ENCODE results near the gene F12.

Gene F12

DNA sequence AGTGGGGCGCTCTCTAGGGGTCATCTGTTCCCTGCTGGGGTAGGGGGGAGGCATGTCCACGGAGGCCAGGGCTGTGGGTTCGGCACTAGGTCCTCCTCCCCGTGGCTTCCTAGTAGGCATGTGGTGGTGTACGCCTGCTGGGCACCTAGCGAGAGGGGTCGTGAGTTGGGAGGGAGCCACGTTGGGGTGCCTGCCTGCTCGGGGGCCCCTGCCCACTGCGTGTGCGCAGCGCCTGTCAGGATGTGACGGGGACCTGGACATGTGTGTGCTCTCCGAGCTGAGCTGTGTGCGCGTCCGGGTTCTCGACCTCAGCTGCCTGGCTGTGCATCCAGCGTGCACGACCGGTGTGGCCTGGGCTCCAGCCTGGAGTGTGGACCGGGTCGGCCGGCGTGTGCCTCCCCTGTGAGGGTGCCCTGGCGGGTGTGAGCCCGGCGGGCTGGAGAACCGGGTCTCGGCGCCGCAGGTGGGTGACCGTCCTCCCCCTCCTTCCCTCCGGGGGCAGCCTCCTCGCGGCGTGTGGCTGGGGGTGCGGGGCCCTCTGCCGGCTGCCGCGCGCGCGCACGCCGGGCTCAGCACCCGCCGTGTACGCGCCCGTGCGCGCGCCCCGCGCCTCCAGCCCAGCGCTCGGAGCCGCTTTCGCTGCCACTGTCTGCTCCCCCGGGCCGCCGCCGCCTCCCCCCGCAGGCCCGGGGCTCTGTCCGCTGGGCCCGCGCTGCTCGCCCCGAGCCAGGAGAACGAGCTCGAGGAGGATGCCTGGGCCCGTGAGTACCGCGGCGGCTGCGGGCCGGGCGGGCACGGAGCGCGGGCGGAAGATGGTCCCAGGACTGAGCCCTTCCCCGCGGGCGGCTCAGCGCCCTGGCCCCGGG is 37.1 kb upstream of the F12 start, which contains the start of gene PRR7:
Gene PRR7 (plus strand): TSS at position 615 of the 866 bp plus-strand sequence. CDS start 8,254 bp downstream, outside the sequence.
- DNase-seq, result peak; percentile 84

DNA sequence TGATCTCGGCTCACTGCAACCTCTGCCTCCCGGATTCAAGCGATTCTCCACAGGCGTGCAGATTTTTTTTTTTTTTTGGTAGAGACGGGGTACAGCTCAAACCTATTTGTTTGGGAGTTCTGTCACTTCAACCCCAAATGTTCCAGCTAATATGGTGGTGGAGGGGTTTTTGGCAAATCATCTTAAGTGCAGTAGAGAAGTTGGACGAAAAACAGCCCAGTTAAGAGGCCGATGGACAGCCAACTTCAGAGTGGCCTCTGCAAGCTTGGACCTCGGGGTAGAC is 36.5 kb upstream of the F12 start:
- no peak for DNase-seq

DNA sequence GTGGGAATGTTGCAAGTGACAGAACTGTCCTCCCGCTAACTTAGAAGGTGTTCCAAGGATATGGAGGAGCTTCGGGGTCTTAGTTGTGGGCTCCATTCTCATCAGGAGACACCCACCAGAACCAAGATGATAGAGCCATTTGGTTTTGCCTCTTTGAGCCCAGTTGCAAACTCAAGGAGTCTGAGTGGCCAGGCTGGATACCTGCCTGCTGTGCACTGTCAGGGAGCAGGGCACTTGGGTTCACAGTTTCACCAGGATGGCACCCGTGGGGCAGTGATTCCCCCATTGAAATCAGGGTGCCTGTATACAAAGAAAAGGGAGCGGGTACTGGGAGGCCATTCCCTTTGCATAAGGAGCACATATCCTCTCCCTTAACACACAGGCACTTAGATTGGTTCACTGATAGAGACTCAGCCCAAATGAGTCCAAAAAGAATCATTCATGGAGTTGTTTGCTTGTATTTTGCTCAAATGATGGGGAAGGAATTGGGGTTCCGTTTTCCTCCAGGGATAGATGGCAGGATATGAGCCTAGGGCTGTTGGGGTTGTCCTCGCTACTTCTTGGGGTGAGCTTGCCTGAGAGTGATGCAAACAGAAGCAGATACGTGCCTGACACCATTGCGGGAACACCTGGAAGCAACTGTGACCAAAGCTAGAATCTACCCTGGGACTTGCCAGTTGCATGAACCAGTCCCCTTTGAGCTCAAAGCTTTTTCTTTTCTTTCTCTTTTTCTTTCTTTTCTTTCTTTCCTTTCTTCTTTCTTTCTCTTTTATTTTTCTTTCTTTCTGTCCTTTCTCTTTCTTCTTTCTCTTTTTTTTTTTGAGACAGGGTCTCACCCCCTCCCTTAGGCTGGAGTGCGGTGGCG is 35.9 kb upstream of the F12 start:
- no peak for DNase-seq

DNA sequence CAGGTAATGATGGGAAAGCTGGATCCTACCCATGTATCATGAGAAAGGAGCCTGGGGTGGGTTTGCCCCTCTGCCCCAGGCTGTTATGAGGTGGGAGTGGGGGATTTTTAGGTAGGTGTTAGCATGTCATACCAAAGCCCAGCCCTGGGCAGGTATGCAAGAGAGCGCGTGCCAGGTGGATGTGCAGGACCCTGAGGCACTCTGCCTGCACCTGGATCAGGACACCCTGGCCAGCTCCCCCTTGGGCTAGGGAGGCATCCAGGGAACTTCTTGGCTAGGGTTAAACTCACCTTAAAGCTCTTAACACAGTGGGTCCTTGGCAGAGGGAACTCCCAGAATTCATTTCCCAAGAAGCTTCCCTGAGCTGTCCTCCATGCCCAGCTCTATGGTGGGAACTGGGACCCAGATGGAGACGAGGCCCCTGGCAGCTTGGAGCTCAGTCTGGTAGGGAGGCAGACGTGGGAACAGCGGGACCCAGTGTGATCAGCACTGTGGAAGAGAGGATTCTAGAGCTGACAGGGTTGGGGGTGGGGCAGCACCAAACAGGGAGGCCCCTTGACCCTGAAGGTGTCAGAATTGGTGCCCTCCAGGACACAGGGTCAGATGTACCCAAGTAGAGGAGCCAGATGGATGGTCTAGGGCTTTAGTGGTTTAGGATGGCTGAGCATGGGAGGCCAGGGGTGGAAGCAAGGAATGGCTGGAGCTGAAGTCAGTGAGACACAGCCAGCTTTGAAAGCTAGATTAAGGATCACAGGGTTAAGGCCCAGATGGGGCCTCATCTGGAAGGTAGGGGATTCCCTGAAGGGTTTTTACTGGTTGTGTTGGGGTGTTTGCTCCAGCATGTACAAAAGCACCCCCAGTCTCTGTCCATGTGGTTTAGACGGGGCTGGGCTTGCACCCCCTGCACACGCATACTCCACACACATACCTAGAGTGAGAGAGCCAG is 35.0 kb upstream of the F12 start:
- no peak for DNase-seq

DNA sequence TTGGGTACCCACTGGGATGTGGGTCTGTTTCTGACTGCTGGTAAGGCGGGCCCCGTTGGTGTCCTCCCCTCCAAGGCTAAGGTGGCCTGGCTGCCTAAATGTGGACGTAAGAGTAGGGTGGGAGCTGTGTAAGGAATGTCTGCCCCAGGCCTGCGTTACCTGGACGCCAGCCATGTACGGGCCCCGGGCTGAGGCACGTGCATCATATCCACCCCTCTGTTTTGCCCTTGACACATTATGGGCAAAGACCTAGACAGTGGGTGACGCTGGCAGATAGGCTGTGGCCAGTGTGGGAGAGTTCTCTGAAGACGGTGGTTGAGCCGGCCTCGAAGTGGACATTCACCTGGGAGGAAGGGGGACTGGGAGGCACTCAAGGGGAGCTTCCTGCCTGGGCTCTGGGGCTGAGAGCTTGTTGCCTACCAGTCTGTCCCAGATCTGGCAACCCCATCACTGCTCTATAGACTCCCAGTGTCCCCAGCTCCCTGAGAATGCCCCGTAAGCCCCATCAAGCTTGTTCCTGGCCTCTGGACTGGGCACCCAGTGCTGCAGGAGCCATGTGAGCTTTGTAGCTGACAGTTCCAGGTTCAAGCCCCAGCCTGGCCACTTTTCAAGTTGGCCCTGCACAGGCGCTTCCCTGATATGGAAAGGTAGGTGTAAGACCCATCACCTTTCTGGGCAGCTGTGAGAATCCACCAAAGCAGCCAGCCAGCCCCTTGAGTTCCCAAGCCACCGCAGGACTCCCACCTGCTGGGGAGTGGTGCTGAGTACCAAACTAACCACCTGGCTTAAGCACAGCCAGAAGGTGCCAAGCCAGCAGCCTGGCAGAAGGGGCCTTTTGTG is 34.0 kb upstream of the F12 start:
- no peak for DNase-seq

DNA sequence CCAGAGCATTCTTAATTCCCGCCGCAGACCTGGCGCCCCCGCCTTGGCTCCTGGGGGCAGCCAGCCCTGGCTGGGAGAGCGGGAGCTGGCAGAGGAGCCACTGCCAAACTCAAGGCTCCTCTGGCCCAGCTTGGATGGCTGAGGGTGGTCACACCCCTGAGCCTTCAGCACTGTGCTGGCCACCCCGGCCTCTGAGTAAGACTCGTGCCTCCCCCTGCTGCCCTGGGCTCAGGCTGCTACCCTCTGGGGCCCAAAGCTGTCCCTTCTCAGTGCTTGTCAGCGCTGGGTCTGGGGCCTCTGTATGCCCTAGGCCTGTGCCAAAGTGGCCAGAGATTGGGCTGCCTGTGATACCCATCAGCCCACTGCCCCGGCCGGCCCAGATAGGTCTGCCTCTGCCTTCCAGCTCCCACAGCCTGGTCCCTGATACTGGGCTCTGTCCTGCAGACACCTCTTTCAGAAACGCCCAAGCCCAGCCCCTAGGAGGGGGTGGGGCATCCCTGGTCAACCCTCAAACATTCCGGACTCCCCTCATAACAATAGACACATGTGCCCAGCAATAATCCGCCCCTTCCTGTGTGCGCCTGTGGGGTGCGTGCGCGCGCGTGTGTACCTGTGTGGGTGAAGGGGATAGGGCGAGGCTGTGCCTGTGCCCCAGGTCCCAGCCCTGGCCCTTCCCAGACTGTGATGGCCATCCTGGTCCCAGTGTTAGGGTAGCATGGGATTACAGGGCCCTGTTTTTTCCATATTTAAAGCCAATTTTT is 32.9 kb upstream of the F12 start:
- DNase-seq, result no peak

DNA sequence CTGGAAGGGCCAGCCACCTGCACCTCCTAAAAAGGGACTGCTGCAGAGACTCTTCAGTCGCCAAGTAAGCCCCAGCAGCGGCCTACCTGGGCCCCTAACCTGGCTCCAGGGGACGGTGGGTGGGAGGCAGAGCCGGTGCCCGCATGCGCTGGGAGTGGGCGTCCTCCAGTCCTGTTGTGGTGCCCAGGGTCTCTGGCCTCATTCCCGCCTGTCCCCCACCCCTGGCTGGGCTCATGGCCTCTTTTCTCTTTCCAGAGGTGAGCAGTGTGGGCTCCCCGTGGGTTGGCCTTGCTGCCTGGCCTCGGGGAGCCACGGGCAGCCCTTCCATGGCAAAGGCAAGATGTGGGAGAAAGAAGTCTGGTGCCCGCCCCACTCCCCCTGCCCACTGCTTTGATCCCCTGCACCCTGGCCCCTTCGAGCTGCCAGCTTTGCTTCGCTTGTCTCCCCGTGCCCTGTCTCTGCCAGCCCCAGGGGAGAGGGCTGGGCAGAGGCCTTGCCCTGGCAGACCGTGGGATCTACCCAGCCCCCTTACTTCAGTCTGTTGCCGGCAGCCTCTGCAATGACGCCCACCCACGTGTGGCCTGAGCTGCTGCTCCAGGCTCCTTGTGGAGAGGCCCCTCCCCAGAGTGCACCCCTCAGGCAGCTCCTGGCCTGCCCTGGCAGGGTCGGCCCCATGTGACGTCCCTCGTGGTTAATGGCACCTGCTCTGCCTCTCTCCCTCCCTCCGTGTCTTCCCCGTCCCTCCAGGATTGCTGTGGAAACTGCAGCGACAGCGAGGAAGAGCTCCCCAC is 31.8 kb upstream of the F12 start:
- no peak for DNase-seq

DNA sequence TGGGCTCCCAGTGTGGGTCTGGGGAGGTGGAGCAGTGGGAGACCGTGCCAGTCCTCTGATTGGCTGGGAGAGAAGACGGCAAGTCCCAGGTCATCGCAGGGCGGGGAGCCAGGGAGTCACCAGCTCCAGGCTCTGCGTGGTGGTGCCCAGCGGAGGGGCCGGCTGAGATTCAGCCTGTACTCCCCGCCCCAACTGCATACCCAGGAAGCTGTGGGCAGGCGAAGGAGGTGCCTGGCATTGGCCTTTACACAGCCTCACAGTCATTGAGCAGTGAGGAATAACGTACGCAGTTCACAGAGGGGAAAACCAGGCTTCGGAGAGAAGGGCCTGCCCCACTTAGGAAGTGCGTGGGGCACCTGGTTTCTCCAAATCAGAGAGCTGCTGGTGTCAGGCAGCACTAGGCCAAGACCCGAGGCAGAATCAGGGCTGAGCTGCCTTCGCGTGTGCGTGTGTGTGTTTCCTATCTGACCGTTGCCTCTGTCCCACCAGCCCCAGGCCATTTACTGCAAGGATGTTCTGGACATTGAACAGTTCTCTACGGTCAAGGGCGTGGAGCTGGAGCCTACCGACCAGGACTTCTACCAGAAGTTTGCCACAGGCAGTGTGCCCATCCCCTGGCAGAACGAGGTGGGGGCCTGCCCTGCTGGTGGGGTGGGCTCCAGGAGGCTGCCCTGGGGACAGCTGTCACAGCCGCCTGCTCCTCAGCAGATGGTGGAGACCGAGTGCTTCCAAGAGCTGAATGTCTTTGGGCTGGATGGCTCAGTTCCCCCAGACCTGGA is 31.0 kb upstream of the F12 start:
- no peak for DNase-seq

DNA sequence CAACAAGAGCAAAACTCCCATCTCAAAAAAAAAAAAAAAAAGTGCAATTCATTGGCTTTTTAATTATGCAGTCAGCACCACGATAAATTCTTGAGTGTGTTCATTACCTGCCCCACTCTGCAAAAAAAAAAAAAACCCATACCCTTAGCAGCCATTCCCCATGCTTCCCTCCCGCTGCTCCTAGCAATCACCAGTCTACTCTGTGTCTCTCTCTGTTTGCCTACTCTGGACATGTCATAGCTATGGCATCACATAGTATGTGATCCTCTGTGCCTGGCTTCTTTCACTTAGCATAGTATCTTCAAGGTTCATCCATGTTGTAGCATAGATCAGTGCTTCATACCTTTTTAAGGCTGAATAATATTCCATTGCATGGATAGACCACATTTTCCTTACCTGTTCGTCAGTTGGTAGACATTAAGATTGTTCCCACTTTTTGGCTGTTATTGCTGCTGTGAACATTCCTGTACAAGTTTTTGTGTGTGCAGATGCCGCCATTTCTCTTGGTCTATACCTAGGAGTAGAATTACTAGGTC is 30.2 kb upstream of the F12 start:
- DNase-seq, result no peak

DNA sequence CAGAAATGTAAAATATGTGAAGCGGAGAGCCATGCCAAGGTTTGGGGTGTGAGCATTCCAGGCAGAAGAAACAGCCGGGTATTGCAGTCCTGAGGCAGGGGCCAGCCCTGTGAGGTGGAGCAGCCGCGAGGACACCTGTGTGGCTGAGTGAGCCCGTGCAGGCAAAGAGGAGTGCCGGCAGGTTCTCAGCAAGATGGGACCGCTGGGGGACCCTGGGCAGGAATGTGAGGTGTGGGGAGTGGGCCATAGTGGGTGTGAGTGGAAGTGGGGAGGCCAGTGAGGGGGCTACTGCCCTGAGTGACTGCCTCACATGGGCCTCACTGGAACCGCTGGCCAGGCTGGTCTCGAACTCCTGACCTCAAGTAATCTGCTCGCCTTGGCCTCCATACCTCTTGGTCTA is 29.1 kb upstream of the F12 start:
- DNase-seq, result no peak

DNA sequence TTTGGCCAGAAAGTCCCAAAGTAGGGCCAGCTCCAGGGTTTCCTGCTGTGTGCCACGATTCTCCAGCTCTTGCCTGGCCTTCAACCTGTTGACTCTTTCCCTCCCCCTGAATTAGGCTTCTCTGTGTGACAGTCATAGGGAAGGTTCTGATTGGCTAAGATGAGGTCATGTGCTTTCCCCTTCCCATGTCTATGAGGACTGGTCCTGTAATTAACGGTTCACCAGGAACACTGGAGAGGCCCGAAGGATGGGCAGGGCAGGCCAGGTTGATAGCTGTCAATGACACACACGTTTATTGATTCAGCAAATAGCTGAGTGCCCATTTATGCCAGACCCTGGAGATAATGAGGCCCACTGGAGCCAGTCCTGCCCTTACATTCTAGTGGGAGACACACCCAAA is 28.3 kb upstream of the F12 start:
- no peak for DNase-seq

DNA sequence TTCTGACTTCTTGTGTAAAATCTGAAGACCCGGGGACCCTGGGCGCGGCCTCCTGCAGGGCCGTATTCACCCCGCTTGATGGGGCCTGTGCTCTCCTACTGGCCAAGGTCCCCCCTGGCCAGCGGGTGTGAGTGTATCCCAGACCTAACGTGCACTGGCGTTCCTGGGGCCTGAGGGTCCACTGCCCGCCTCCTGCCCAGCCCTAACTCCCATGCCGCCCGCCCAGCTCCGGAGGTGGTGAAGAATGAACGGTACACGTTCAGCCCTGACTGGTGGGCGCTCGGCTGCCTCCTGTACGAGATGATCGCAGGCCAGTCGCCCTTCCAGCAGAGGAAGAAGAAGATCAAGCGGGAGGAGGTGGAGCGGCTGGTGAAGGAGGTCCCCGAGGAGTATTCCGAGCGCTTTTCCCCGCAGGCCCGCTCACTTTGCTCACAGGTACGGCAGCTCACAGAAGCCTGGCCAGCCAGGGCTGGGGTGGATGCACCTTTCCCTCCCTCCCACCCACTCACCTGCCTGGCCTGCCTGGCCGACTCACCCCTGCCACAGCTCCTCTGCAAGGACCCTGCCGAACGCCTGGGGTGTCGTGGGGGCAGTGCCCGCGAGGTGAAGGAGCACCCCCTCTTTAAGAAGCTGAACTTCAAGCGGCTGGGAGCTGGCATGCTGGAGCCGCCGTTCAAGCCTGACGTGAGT is 26.6 kb upstream of the F12 start:
- DNase-seq, result no peak

DNA sequence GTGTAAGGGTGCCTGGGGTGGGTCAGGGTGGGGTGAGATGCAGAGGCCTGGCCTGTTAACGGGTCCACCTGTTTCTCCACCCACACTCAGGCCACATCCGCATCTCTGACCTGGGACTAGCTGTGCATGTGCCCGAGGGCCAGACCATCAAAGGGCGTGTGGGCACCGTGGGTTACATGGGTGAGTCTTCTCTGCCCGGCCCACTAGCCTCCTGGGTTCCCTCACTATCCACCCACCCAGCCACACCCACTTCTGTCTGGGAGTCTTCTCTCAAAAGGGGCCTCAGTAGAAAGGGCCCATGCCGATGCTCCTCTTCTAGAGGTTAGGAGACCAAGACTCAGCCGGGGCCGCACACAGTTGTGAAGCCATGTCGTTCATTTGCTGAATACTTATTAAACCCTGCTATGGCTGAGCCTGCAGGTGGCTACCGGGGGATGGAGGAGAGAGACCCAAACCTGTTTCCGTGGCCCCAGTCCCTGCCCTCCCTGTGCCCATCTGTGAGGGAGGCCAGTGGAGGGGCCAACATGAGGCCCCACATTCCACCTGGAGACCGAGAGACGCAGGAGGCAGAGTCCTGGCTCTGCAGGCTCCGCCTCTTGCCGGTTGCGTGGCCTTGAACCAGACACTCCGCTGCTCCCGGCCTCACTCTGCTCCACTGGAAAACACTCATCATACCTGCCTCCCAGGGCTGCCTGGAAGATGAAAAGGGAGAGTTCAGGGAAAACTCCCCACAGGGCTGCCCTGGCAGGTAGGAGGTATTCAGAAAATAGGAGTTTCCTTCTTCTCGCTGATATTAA is 25.8 kb upstream of the F12 start:
- DNase-seq, result no peak

DNA sequence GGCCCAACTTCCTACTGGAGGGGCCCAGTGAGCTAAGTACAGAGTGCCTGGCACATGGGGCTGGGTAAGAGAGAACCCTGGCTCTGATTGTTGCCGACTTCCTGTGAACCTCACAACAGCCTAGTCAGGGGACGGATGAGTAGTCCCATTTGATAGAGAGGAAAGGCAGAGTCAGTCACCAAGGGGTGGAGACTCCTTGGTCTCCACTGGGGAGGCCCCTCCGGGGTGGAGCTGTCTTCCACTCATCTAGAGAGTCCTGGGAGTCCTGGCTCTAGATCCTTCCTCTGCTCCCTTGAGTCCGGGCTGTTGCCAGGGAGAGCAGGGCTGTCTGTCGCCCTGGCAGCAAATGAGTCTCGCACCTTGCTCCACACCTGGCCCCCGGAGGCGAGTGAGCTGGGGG is 25.1 kb upstream of the F12 start:
- no peak for DNase-seq

DNA sequence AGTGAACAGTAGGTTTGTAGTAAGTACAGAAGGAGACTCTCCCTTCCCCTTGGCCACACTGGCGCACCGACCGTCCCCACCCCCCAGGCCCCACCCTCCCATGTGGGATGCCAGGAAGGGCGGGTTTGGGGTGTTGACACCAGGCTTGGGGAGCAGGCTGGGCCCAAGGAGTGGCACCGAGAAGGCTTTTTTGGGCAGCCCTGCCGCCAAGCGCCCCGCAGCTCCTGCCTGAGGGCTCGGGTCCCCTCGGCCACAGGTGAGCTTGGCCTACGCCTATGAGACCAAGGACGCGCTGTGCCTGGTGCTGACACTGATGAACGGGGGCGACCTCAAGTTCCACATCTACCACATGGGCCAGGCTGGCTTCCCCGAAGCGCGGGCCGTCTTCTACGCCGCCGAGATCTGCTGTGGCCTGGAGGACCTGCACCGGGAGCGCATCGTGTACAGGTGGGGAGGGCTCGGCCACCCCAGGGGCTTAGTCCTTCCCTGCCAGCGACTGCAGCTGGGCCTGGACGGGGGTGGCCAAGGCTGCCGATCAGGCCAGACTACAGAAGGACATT is 24.4 kb upstream of the F12 start:
- DNase-seq, result no peak

DNA sequence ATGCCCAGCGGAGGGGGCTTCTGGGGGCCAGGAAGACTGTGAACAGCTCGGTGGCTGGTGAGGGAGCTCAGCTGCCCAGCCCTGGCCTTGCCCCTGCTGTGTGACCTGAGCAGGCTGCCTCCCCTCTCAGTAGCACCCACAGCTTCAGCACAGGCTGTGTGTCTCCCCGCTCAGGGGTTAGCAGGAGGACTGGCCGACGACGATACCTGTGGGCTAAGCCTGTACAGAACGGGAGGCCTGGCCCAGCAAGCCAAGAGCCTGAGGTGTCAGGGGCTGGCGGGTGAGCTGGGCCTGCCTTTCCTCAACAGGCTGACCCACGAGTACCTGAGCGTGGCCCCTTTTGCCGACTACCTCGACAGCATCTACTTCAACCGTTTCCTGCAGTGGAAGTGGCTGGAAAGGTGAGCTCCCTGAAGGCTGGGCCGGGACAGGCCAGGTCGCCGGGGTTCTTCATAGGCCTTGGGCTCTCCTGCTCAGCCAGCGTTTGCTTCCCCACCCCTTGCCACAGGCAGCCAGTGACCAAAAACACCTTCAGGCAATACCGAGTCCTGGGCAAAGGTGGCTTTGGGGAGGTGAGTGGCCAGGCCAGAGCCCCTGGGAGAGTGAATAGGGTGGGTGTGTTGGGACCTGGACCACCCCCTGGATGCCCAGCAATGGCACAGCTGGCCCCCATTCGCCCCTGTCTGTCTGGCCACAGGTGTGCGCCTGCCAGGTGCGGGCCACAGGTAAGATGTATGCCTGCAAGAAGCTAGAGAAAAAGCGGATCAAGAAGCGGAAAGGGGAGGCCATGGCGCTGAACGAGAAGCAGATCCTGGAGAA is 23.7 kb upstream of the F12 start:
- DNase-seq, result no peak
